ENCODE measurements around the gene SLC9A7.

DNA sequence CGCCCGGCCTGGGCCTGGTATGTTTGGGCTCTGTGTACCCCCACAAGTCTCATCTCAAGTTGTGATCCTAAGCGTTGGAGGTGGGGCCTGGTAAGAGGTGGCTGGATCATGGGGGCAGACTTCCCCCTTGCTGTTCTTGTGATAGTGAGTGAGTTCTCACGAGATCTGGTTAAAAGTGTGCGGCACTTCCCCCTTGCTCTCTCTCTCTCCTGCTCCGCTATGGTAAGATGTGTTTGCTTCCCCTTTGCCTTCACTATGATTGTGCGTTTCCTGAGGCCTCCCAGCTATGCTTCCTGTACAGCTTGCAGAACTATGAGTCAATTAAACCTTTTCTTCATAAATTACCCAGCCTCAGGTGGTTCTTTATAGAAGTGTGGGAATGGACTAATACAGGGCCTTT, 132.4 kb downstream of the SLC9A7 start:
- TF ChIP-seq EZH2 (IDR thresholded peaks at IDR 0.05; ENCODE audit: insufficient read depth, poor library complexity, severe bottlenecking) (no peak), EZH2phosphoT487 (IDR thresholded peaks at IDR 0.05; ENCODE audit: insufficient read depth, low read depth) (no peak)
